Stomach (tissue), 9 donors: ENCODE data around the gene BCAS3. TPM values are rescaled to one million over a fixed set of nuclear protein-coding genes. Genes with fewer than 3 reads are reported as not detected.

Experiments
- DNase-seq, 2 donors: peaks; one replicate each; pipeline versions ENCODE4 v3.0.0 to v3.0.0-alpha.2; 2013 to 2019
- H3K27ac ChIP-seq, 5 donors: fragments of 200-600 bp in 4 of 5; sonication (generic) in 4 of 5; one replicate each; pipeline ENCODE4 v1.5.1; 2013 to 2019; ENCODE audit warnings: mild to moderate bottlenecking in 1 of 5, moderate library complexity in 1 of 5
- H3K27me3 ChIP-seq, 3 donors: fragments of 200-600 bp; sonication (generic); one replicate each; pipeline ENCODE4 v1.5.1; 2017 to 2019; ENCODE audit warnings: mixed run types in 1 of 3
- H3K36me3 ChIP-seq, 4 donors: fragments of 200-600 bp; sonication (generic); 1 replicate in 3 of 4; 2 replicates in 1 of 4; pipeline ENCODE4 v1.5.1; 2016 to 2019
- H3K4me1 ChIP-seq, 4 donors: fragments of 200-600 bp; sonication (generic); one replicate each; pipeline ENCODE4 v1.5.1; 2016 to 2019
- H3K4me3 ChIP-seq, 4 donors: fragments of 200-600 bp; sonication (generic) in 3 of 4; one replicate each; pipeline ENCODE4 v1.5.1; 2016 to 2019; ENCODE audit warnings: mild to moderate bottlenecking in 1 of 4
- H3K9me3 ChIP-seq, 4 donors: fragments of 200-600 bp; sonication (generic); one replicate each; pipeline ENCODE4 v1.5.1; 2016 to 2019
- CTCF ChIP-seq, 7 experiments: fragments of 450-650 bp in 4 of 7; fragments of 200-600 bp in 3 of 7; sonication (generic) in 3 of 7; IDR thresholded peaks; one replicate each; pipeline ENCODE4 v1.5.1; 2016 to 2019; ENCODE audit warnings: antibody characterized with exemption in 7 of 7, control low read depth in 2 of 7, mild to moderate bottlenecking in 1 of 7
- EP300 ChIP-seq: sonication (generic); formaldehyde crosslinking; IDR thresholded peaks from one replicate; pipeline ENCODE4 v1.6.1; 2017; ENCODE audit warnings: antibody characterized with exemption
- POLR2A ChIP-seq, 4 donors: fragments of 450-650 bp; IDR thresholded peaks; one replicate each; pipeline ENCODE4 v1.6.1; 2016; ENCODE audit warnings: antibody characterized with exemption in 4 of 4, control low read depth in 2 of 4, mild to moderate bottlenecking in 1 of 4, moderate library complexity in 1 of 4
- POLR2AphosphoS5 ChIP-seq, 3 donors: sonication (generic); formaldehyde crosslinking; IDR thresholded peaks; one replicate each; pipeline ENCODE4 v1.6.1; 2016; ENCODE audit warnings: antibody characterized with exemption in 3 of 3
- WGBS, 5 donors: extraction: QIAGEN DNeasy Blood & Tissue Kit in 3 of 5; methylation state at CpG; one replicate each; pipeline versions ENCODE4 v1.1.5 to v1.1.7; 2013 to 2018; 5-methylcytosine and 5-hydroxymethylcytosine counted together
- intact Hi-C: fragments of 100-400 bp; cut with DNase I; formaldehyde crosslinking; loops from one replicate; pipeline ENCODE4 v1.15.1; 2023; ENCODE audit warnings: low total_unique reads
- polyA plus RNA-seq, 3 donors: library from polyadenylated mRNA; stranded (reverse); fragments of 200-250 nt; gene quantifications; one replicate each; pipeline ENCODE4 v1.2.3, GENCODE V29; 2013
- total RNA-seq, 5 donors: library from RNA; depleted of rRNA; stranded (reverse); fragments of >200 nt; gene quantifications; one replicate each; pipeline versions ENCODE4 v1.1.0 to v1.2.3, GENCODE V29; 2014 to 2016
- donor health status: healthy with polysubstance abuse.
- donor health status: Bipolar disorder and iron deficiency.
- donor health status: healthy.

BCAS3 gene
- total and polyA plus RNA-seq, 8 donors, result 4.9 to 150 (median 25.3) TPM

GRCh38 chr17:61325382-61326073 lies 647.9 kb downstream of the BCAS3 start:
- Histone ChIP-seq H3K27ac (peak overlapping the region in 1 of 5 donors; percentile 24), H3K27me3 (no peaks in the 10 kb centered on the region), H3K4me1 (peaks cover 0 to 16% (median 8%) of the 10 kb centered on the region in 4 donors), H3K4me3 (no peak overlapping the region), H3K36me3 (no peaks in the 10 kb centered on the region), H3K9me3 (no peaks in the 10 kb centered on the region)
- no peak for DNase-seq
- no peak for TF ChIP-seq EP300
- no peak for TF ChIP-seq POLR2A (IDR thresholded peaks at IDR 0.05)
- no peak for TF ChIP-seq CTCF (IDR thresholded peaks at IDR 0.05)
- no peak for TF ChIP-seq POLR2AphosphoS5 (IDR thresholded peaks at IDR 0.05)
- WGBS, 5 donors, result 60 to 75% (median 69%) methylated on average over 6 of the region's 6 CpGs
- intact Hi-C loops, result no loop called here

GRCh38 chr17:61326330-61326729 lies 648.7 kb downstream of the BCAS3 start:
- no peak overlapping the region for H3K4me3 ChIP-seq
- H3K4me1 ChIP-seq, result peaks cover 0 to 20% (median 9%) of the 10 kb centered on the region in 4 donors
- no peaks in the 10 kb centered on the region for H3K36me3 ChIP-seq
- H3K27ac ChIP-seq, result no peak overlapping the region
- H3K9me3 ChIP-seq, result no peaks in the 10 kb centered on the region
- no peak for TF ChIP-seq POLR2A (IDR thresholded peaks at IDR 0.05)
- no peak for TF ChIP-seq EP300
- no peak for TF ChIP-seq POLR2AphosphoS5 (IDR thresholded peaks at IDR 0.05)
- no peak for TF ChIP-seq CTCF (IDR thresholded peaks at IDR 0.05)
- H3K27me3 ChIP-seq, result no peaks in the 10 kb centered on the region
- intact Hi-C loops, result no loop called here
- DNase-seq, result no peak
- WGBS, 5 donors, result 86 to 97% (median 93%) methylated on average over 3 of the region's 3 CpGs

- 82 to 100% (median 97%) methylated on average over 6 of the region's 6 CpGs for WGBS, 5 donors
- Histone ChIP-seq H3K27me3 (no peaks in the 10 kb centered on the region), H3K4me3 (no peak overlapping the region), H3K4me1 (peaks cover 0 to 20% (median 11%) of the 10 kb centered on the region in 4 donors), H3K9me3 (no peaks in the 10 kb centered on the region), H3K27ac (no peak overlapping the region), H3K36me3 (no peaks in the 10 kb centered on the region)
- TF ChIP-seq EP300 (no peak), POLR2A (IDR thresholded peaks at IDR 0.05) (no peak), CTCF (IDR thresholded peaks at IDR 0.05) (no peak), POLR2AphosphoS5 (IDR thresholded peaks at IDR 0.05) (no peak)
- DNase-seq, result no peak
- intact Hi-C loops, result no loop called here
Observed at GRCh38 chr17:61328351-61328750, 650.7 kb downstream of the BCAS3 start.

- H3K27me3 ChIP-seq, result no peaks in the 10 kb centered on the region
- no peaks in the 10 kb centered on the region for H3K36me3 ChIP-seq
- no peak for DNase-seq
- intact Hi-C loops, result no loop called here
- H3K9me3 ChIP-seq, result no peaks in the 10 kb centered on the region
- peaks cover under 1 to 12% (median 7%) of the 10 kb centered on the region in 4 donors for H3K4me1 ChIP-seq
- WGBS, 5 donors, result 87 to 97% (median 95%) methylated on average over 11 of the region's 11 CpGs
- H3K4me3 ChIP-seq, result no peak overlapping the region
- peak overlapping the region in 2 of 5 donors; percentile 9 to 26 for H3K27ac ChIP-seq
- TF ChIP-seq CTCF (IDR thresholded peaks at IDR 0.05) (no peak), POLR2AphosphoS5 (IDR thresholded peaks at IDR 0.05) (no peak), EP300 (no peak), POLR2A (IDR thresholded peaks at IDR 0.05) (no peak)
Observed at GRCh38 chr17:61330174-61331150, 652.8 kb downstream of the BCAS3 start.
